Measurements from ENCODE around the gene MRPL40.

MRPL40 gene

DNA sequence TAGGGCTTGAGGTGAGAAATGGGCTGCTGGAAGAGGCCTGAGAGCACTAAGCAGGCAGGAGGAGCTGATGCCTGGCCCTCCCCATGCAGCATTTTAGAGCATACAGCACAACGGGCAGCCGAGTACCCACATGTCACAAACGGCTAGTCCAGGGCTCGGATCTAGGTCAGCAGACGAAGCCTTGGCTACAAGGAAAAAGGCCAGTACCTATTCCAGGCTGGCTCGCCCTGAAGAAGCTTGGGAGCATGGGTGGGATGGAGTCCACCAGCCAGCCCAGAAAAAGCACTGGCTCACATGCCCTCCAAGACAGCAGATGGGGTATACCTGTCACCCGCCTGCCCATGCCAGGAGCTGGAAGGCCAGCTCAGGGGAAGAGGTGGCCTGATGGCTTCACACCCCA lies 37.1 kb downstream of the MRPL40 start:
- H3K4me1 ChIP-seq (ENCODE audit: insufficient read depth, low read length, poor library complexity, severe bottlenecking): no peaks in the 10 kb centered on the region
- H3K9ac ChIP-seq (ENCODE audit: low read depth, low read length, poor library complexity, severe bottlenecking): no peak overlapping the region
- no peaks in the 10 kb centered on the region for H3F3A ChIP-seq (ENCODE audit: low read depth)
- H3K4me2 ChIP-seq (ENCODE audit: low read depth, low read length, poor library complexity, severe bottlenecking): no peak overlapping the region
- H4K20me1 ChIP-seq (ENCODE audit: insufficient read depth, low read length, poor library complexity, severe bottlenecking): no peaks in the 10 kb centered on the region
- no peak overlapping the region for H2AFZ ChIP-seq (ENCODE audit: low read length)
- no peak for TF ChIP-seq EZH2phosphoT487 (IDR thresholded peaks at IDR 0.05; ENCODE audit: borderline replicate concordance)
- TF ChIP-seq, protein P1, sequence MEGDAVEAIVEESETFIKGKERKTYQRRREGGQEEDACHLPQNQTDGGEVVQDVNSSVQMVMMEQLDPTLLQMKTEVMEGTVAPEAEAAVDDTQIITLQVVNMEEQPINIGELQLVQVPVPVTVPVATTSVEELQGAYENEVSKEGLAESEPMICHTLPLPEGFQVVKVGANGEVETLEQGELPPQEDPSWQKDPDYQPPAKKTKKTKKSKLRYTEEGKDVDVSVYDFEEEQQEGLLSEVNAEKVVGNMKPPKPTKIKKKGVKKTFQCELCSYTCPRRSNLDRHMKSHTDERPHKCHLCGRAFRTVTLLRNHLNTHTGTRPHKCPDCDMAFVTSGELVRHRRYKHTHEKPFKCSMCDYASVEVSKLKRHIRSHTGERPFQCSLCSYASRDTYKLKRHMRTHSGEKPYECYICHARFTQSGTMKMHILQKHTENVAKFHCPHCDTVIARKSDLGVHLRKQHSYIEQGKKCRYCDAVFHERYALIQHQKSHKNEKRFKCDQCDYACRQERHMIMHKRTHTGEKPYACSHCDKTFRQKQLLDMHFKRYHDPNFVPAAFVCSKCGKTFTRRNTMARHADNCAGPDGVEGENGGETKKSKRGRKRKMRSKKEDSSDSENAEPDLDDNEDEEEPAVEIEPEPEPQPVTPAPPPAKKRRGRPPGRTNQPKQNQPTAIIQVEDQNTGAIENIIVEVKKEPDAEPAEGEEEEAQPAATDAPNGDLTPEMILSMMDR (conservative IDR thresholded peaks at IDR 0.05; ENCODE audit: low read length): no peak
- no peaks in the 10 kb centered on the region for H3K9me2 ChIP-seq (replicated peaks; ENCODE audit: low read depth, low read length)
- H3K27me3 ChIP-seq (ENCODE audit: insufficient read depth, low read length, poor library complexity, severe bottlenecking): no peaks in the 10 kb centered on the region
- no peaks in the 10 kb centered on the region for H3K79me2 ChIP-seq (ENCODE audit: insufficient read depth, low read length)
- H3K36me3 ChIP-seq (ENCODE audit: insufficient read depth, low read length): peaks cover 90% of the 10 kb centered on the region; the same call in 1 of the 2 replicates
- no peak overlapping the region for H3K4me3 ChIP-seq (ENCODE audit: low read length, poor library complexity, severe bottlenecking)
- no peaks in the 10 kb centered on the region for H3K9me3 ChIP-seq (ENCODE audit: insufficient read depth, low read depth, low read length)

DNA sequence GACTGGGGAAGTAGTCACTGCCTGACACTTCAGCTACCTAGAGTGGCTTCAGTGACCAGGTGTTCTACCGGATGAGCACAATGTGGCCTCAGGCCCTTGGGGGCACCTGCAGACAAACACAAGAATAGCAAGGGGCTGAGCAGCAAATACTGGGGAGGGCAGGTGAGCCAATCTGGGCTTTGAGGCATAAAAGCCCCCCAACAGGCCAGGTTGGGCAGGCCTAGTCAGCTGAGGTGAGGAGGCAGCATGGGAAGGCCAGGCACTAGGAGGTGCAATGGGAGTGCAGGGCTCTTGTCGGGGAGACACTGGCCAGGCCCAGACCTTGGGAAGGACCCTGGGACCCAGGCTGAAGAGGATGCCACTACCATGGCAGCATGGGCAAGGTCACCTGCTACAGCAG lies 37.7 kb downstream of the MRPL40 start:
- H3K36me3 ChIP-seq (ENCODE audit: insufficient read depth, low read length): peaks cover 84% of the 10 kb centered on the region; the same call in 1 of the 2 replicates
- H3F3A ChIP-seq (ENCODE audit: low read depth): no peaks in the 10 kb centered on the region
- H3K27me3 ChIP-seq (ENCODE audit: insufficient read depth, low read length, poor library complexity, severe bottlenecking): no peaks in the 10 kb centered on the region
- H3K9me2 ChIP-seq (replicated peaks; ENCODE audit: low read depth, low read length): no peaks in the 10 kb centered on the region
- no peaks in the 10 kb centered on the region for H3K4me1 ChIP-seq (ENCODE audit: insufficient read depth, low read length, poor library complexity, severe bottlenecking)
- H4K20me1 ChIP-seq (ENCODE audit: insufficient read depth, low read length, poor library complexity, severe bottlenecking): no peaks in the 10 kb centered on the region
- H3K4me2 ChIP-seq (ENCODE audit: low read depth, low read length, poor library complexity, severe bottlenecking): no peak overlapping the region
- TF ChIP-seq, protein P1 (conservative IDR thresholded peaks at IDR 0.05; ENCODE audit: low read length): no peak
- TF ChIP-seq EZH2phosphoT487 (IDR thresholded peaks at IDR 0.05; ENCODE audit: borderline replicate concordance): no peak
- H2AFZ ChIP-seq (ENCODE audit: low read length): no peak overlapping the region
- H3K9ac ChIP-seq (ENCODE audit: low read depth, low read length, poor library complexity, severe bottlenecking): no peak overlapping the region
- H3K79me2 ChIP-seq (ENCODE audit: insufficient read depth, low read length): peaks cover 5% of the 10 kb centered on the region
- no peak overlapping the region for H3K4me3 ChIP-seq (ENCODE audit: low read length, poor library complexity, severe bottlenecking)
- no peaks in the 10 kb centered on the region for H3K9me3 ChIP-seq (ENCODE audit: insufficient read depth, low read depth, low read length)

DNA sequence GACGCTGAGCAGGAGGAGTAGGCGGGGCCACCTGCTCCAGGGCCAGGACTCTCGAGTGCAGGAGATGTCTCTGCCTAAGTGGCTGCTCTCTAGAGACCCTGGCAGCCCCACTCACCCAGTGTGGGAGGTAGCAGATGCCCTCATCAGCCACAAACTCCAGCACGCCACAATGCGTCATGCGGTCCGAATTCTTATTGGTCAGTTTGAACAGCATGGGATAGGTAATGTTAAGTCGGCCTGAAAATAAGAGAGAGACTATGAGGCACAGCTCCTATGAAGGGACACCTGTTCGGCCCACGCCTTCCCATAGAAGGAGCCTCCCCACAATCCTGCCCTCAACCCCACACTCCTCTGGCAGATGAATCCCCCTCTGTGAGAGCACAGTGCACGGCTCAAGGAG lies 39.2 kb downstream of the MRPL40 start:
- Histone ChIP-seq H4K20me1 (ENCODE audit: insufficient read depth, low read length, poor library complexity, severe bottlenecking) (peaks cover 4% of the 10 kb centered on the region), H3K36me3 (ENCODE audit: insufficient read depth, low read length) (peaks cover 68% of the 10 kb centered on the region; the same call in 1 of the 2 replicates), H3K9ac (ENCODE audit: low read depth, low read length, poor library complexity, severe bottlenecking) (no peak overlapping the region)

More for the DNA sequence above, 39.2 kb downstream of the MRPL40 start:
- no peak for TF ChIP-seq EZH2phosphoT487 (IDR thresholded peaks at IDR 0.05; ENCODE audit: borderline replicate concordance)
- TF ChIP-seq, protein P1 (conservative IDR thresholded peaks at IDR 0.05; ENCODE audit: low read length): no peak
- no peaks in the 10 kb centered on the region for H3K9me2 ChIP-seq (replicated peaks; ENCODE audit: low read depth, low read length)
- no peak overlapping the region for H3K4me2 ChIP-seq (ENCODE audit: low read depth, low read length, poor library complexity, severe bottlenecking)
- peaks cover 21% of the 10 kb centered on the region for H3K79me2 ChIP-seq (ENCODE audit: insufficient read depth, low read length)
- no peaks in the 10 kb centered on the region for H3F3A ChIP-seq (ENCODE audit: low read depth)
- no peak overlapping the region for H3K4me3 ChIP-seq (ENCODE audit: low read length, poor library complexity, severe bottlenecking)
- no peaks in the 10 kb centered on the region for H3K27me3 ChIP-seq (ENCODE audit: insufficient read depth, low read length, poor library complexity, severe bottlenecking)
- peaks cover 8% of the 10 kb centered on the region for H3K4me1 ChIP-seq (ENCODE audit: insufficient read depth, low read length, poor library complexity, severe bottlenecking)
- H2AFZ ChIP-seq (ENCODE audit: low read length): no peak overlapping the region
- no peaks in the 10 kb centered on the region for H3K9me3 ChIP-seq (ENCODE audit: insufficient read depth, low read depth, low read length)

Data from Loucy (cell line).